GM19438 (cell line): Measurements from ENCODE around the gene PEPD.

Experiments used
- ATAC-seq: cut with Tn5 transposase; IDR thresholded peaks from one replicate; pipeline ENCODE4 v1.9.1; 2021; ENCODE audit warnings: low read depth; ENCODE audit not compliant: unreplicated experiment

The PEPD gene

DNA sequence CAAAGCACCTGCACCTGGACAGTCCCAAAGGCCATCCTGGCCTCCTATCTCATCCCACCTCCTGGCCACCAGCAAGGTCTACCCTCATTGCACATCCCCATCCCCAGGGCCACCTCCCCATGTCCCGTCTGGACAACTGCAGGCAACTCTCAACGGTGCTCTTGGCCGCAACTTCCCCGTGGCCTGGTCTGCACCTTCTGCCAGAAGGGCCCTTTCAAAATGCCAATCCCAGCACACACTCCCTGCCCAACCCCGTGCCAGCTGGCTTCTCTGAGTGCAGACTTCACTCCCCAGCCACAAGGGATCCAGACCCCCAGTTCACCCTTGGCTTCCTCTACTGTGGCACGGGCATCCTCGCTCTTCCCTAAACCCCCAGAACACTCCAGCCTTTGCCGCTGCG lies 8.2 kb downstream of the PEPD start:
- no peak for ATAC-seq

- ATAC-seq: no peak
These were observed 8.9 kb downstream of the PEPD start for GRCh38 chr19:33512580-33513137.

- no peak for ATAC-seq
These were observed 9.6 kb downstream of the PEPD start for GRCh38 chr19:33512021-33512420.

DNA sequence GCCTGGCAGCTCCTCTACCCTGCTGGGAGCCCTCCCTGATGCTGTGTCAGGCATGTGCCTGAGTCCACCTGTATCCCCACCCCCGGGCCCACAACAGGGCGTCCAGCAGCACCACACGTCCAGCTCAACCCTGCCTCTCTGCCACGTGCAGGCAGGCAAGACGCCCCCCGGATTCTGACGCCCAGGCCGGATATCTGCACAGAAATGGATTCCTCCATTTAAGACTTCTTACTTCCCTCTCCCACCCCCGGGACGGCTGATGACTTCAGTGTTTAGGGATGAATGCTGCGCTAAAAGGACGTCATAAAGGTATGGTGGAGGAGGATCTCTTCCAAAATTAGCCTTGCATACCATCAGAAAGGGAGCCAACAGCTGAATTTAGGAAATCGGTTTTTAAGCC lies 10.2 kb downstream of the PEPD start:
- no peak for ATAC-seq

- ATAC-seq: no peak
These were observed 11.0 kb downstream of the PEPD start for GRCh38 chr19:33510462-33511194.

DNA sequence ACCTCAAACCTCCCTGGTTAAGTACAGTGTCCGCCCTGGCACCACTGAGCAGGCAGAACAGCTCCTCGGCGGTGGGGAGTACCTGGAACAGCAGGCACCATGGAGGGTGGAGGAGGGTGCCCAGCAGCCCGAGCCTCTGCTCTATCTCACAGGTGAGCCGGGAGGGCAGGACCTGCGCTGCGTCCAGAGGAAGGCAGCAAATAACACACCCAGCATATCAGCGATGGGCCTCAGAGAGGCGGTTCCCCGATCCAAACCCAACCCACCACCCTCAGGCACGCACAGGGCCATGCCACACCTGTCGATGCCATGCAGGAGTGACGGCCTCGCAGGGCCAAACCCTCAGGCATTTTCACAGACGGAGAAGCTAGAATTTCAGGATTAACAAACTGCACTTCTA lies 11.8 kb downstream of the PEPD start:
- no peak for ATAC-seq

DNA sequence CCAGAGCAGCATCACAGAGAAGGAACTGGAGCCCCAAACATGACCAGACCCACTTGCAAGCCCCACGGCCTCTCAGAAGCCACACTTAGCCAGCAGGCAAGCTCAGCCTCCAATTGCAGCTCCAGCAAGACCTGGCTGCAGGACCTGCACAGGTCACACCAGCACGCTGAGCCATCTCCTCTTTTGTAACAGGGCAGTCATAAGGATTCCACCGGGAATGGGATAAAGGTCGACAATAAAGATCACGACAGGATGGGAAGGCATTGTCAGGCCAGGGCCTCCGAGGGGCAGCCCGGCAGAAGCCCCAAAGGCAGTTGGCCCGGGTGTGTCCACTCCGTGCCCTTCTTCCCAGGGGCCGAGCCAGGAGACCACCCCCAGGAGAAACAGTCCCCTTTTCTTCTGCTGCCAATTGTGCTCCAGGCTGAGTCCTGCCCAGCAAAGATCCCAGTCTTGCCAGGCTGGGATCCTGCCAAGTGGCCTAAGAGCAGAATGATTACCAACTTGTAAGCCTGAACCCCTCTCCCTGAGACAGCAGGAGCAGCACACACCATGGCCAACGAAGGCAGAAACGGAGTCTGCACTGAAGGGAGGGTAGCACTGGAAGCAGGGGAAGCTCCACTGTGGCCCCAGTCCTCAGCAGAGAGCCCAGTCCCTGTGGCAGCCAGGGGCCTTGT lies 12.5 kb downstream of the PEPD start:
- ATAC-seq: no peak

DNA sequence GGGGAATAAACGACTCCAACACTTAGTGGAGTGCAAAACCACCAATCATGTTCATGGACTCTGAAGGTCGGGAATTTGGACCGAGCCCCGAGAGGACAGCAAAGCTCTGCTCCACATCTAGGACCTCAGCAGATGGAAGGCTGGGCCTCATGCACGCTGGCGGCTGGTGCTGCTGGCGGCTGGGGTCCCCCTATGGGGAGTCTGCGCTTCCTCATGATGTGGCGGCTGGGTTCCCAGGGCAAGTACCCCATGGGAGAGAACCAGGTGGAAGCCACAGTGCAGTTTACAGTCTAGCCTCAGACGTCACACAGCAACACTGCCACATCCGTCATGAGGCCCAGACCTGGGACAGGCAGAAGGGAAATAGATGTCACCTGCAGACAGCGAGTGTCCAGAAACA lies 13.2 kb downstream of the PEPD start:
- ATAC-seq: no peak

DNA sequence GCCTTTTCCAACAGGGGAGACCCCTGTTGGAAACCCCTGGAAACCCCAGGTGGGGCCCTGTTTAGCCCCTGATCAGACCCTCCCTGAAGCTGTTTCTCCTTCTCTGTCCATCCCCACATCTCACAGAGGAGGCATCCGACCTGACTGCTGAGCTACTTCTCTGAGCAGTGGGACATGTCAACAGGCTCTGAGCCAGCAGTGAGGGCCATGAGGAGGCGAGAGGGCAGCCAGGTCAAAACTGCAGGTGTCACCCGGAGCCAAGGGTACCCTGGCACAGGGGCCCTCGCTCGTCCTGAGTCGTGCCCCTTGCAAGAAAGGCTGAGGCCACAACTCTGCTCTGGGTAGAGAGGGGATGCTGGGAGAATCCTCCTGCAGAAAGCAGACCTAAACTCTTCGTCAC lies 13.6 kb downstream of the PEPD start:
- ATAC-seq: no peak

DNA sequence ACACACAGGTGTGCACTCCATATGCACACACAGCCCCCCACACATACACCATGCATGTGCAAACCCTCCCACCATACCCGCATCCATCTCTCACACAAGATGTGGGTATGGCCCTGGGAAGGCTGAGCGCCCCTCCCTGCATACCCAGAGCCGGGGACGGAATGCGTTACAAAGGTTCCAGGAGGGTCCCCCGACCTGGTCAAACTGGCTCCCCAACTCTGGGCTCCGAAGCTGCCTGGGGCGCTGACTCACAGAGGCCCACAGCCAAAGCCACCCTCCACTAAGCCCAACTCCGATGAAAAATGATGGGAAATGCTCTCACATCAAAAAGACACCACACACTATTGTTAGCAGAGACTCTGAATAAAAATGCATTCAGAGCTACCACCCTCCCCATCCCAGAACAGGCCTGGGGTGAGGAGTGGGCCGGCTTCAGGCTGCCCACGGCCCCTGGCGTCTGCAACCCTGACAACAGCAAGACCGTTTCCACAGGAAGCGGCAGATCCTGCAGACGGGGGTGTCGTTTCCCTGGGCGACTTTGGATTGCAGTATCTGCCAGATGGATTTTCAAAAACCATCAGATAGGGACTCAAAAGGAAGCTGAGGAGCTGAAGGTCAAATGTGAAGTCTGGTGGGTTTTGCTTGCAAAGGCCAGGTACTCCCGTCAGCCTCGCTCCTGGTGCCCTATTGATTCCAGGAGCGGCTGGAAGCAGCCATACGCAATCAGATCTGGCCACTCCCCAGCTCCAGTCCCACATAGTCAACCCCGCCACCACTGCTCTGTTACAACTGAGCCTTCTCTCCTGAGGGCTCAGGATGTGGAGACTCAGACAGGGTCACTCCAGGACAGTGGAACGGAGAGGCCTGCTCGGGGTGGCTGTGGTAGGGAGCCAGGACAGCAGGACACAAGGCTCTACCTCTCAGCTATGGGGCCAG lies 14.3 kb downstream of the PEPD start:
- no peak for ATAC-seq

- ATAC-seq: no peak
These were observed 15.1 kb downstream of the PEPD start for GRCh38 chr19:33506498-33506897.

DNA sequence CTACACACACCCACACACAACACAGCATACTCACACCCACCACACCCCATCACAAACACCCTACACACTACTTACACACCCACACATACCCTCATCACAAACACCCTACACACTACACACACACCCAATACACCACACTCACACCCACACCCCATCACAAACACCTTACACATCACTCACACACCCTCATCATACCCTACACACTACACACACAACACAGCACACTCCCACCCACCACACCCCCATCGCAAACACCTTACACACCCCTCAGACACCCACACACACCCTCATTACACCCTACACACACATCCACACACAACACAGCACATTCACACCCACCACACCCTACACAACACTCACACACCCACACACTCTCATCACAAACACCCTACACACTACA lies 15.8 kb downstream of the PEPD start:
- no peak for ATAC-seq

DNA sequence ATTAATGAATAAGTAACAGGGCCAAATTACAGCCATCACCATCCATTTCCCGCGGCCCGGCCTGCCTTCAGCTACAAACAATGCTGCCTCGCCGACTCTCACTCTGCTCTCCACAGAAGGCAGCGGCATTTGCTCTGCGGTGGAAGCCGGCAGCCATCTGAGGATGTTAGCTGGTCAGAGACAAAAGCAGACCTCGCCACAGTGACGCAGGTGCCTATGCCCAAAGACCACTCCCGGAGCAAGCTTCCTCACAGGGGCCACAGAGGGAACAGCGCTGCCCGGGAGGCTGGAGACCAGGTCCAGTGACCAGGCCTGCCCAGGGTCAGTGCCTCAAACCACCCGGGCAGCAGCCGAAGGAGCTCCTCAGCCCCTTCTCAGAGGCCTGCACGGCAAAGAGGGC lies 16.4 kb downstream of the PEPD start:
- ATAC-seq: no peak

DNA sequence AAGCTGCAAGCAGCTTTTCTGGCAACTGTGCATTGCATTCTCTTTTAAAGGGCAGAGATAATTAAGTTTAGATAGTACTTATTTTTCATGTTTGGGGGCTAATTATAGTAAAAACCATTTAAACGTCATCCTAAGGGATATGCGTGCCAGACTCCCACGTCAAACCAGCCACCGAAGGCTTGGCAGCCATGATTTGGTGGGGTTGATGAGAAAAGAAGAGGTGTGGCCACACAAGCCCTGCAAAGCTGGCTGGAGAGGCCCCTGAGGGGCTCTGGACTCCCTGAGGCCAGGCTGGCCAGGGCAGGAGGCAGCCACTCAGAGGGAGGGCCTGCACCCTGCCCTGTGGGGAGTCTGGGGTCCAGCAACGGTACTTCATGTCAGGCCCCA lies 17.5 kb downstream of the PEPD start:
- no peak for ATAC-seq

GRCh38 chr19:33503433-33504057 lies 18.0 kb downstream of the PEPD start:
- no peak for ATAC-seq

DNA sequence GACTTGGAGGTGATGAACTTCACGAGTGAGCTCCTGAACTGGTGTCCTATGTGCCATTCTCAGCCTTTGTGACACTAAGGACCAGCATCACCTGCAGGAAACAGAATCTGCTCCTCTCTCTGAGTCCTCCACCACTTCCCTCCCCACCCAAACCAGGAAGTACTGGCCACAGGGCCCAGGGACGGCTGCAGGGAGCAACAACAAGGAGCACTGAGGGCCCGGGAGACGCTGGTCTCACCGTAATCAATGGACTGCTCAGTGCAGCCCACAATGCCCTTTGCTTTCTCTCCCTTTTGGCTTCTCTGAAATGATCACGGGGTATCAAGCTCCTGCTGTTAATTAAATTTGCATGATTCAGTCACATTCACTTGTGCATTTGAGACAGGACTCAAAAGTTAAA lies 18.6 kb downstream of the PEPD start:
- ATAC-seq: no peak

- no peak for ATAC-seq
These were observed 19.1 kb downstream of the PEPD start for GRCh38 chr19:33502521-33502920.

GRCh38 chr19:33501693-33502356 lies 19.8 kb downstream of the PEPD start:
- no peak for ATAC-seq

GRCh38 chr19:33500991-33501390 lies 20.6 kb downstream of the PEPD start:
- no peak for ATAC-seq

- no peak for ATAC-seq
These were observed 21.0 kb downstream of the PEPD start for GRCh38 chr19:33500586-33500985.
